ENCODE data around the gene HRCT1.

The HRCT1 gene

GRCh38 chr9:35948451-35948850 is 42.4 kb downstream of the HRCT1 start:
- TF ChIP-seq CTCF (IDR thresholded peaks at IDR 0.05): no peak

- no peak for TF ChIP-seq CTCF (IDR thresholded peaks at IDR 0.05)
Observed at GRCh38 chr9:35948901-35949318, 42.9 kb downstream of the HRCT1 start.

- no peak for TF ChIP-seq CTCF (IDR thresholded peaks at IDR 0.05)
Observed at GRCh38 chr9:35951736-35952135, 45.7 kb downstream of the HRCT1 start.

- no peak for TF ChIP-seq CTCF (IDR thresholded peaks at IDR 0.05)
Observed at GRCh38 chr9:35952526-35953191, 46.7 kb downstream of the HRCT1 start.

GRCh38 chr9:35954942-35955546 is 49.0 kb downstream of the HRCT1 start:
- peak; percentile 86 for TF ChIP-seq CTCF (IDR thresholded peaks at IDR 0.05)

GRCh38 chr9:35956651-35957050 is 50.6 kb downstream of the HRCT1 start:
- no peak for TF ChIP-seq CTCF (IDR thresholded peaks at IDR 0.05)

Measured in LNCAP (cell line).